GM19099 (cell line): ENCODE measurements around the gene IFITM1.

Experiments
- POLR2A ChIP-seq: IDR thresholded peaks from 3 replicates; pipeline ENCODE4 v1.6.1; 2011; ENCODE audit warnings: low read depth; ENCODE audit not compliant: insufficient read length; ENCODE audit errors: extremely low read depth

IFITM1 gene

DNA sequence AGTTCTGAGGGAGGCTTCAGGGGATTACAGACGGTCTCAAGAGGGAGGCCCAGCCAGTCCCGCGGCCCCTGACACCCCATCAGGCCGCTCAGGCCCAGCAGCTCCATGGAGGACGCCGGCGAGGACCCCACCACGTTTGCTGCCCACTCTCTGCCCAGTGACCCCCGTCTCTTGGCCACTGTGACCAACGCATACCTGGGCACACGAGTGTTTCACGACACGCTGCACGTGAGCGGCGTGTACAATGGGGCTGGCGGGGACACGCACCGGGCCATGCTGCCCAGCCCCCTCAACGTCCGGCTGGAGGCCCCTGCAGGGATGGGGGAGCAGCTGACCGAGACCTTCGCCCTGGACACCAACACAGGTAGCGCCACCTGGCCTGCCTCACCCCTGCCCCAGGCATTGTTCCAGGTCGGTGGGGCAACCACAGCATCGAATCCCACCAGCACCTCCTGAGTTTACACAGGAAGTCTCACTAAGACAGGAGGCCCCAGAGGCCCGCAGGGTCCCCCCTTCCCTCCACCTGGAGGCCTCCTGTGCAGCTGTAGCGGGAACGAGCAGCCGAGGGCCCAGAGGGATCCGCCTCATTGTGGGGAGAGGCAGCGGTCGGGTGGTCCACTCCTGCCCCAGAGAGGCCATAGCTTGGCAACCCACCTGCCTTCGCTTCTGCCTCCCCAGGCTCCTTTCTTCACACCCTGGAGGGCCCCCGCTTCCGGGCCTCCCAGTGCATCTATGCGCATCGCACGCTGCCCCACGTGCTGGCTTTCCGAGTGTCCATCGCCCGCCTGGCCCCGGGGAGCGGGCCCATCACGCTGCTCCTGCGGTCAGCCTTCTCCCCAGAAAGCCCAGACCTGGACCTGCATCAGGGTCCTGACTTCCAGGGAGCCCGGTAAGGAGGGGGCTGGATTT lies 23.9 kb upstream of the IFITM1 start:
- no peak for TF ChIP-seq POLR2A

GRCh38 chr11:290621-291231 lies 23.1 kb upstream of the IFITM1 start:
- no peak for TF ChIP-seq POLR2A

GRCh38 chr11:291281-292210 lies 22.3 kb upstream of the IFITM1 start:
- no peak for TF ChIP-seq POLR2A

DNA sequence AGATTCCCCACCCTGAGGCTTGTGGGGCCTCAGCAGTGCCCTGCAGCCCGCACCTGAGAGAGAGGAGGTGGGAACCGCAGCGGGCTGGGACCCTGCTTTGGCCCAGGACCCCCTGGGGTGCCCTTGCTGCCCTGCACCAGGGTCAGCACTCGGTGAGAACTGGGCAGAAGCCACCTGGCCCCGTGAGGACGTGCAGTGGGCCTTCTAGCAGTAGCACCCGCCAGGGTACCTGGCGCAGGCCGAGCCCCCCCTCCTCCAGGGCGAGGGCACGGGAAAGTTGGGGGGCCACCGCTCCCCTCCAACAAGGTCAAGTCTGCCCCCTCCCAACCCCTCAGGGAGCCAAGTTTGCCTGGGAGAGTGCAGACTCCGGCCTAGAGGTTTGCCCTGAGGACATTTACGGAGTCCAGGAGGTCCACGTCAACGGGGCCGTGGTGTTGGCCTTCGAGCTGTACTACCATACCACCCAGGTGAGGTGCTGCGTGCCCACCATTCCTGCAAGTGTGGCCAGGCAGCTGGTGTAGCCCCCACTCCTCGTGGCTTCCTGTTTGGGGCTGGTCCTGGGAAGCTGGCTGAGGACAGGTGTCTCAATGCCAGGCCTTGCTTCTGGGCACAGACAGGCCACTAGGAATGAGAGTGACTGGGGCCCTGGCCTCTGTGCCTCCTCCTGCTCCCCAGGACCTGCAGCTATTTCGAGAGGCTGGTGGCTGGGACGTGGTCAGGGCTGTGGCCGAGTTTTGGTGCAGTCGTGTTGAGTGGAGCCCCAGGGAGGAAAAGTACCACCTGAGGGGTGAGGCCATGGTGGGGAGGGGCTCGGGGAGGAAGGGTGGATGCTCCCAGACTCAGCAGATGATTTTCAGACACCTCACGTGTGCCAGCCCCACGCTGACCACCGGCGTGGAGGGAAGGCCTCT lies 21.4 kb upstream of the IFITM1 start:
- no peak for TF ChIP-seq POLR2A

DNA sequence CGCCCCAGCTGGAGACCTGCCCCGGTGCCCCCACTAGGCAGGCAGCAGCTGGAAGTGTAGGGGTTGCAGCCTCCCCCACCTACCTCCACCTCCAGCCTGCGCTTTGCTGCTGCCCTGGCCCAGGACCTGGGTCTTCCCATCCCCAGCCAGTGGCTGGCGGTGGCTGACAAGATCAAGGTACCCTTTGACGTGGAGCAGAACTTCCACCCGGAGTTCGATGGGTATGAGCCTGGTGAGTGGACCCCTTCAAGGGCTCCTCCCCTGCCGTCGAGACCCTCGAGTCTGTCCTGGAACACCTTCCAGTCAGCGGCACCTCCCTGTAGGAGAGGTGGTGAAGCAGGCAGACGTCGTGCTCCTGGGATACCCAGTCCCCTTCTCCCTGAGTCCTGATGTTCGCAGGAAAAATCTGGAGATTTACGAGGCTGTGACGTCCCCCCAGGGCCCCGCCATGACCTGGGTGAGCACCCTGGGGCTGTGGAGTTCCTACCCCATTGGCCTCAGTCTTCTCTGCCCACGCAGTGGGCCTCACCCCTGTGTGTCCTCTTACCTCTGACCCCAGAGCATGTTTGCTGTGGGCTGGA lies 20.5 kb upstream of the IFITM1 start:
- no peak for TF ChIP-seq POLR2A

DNA sequence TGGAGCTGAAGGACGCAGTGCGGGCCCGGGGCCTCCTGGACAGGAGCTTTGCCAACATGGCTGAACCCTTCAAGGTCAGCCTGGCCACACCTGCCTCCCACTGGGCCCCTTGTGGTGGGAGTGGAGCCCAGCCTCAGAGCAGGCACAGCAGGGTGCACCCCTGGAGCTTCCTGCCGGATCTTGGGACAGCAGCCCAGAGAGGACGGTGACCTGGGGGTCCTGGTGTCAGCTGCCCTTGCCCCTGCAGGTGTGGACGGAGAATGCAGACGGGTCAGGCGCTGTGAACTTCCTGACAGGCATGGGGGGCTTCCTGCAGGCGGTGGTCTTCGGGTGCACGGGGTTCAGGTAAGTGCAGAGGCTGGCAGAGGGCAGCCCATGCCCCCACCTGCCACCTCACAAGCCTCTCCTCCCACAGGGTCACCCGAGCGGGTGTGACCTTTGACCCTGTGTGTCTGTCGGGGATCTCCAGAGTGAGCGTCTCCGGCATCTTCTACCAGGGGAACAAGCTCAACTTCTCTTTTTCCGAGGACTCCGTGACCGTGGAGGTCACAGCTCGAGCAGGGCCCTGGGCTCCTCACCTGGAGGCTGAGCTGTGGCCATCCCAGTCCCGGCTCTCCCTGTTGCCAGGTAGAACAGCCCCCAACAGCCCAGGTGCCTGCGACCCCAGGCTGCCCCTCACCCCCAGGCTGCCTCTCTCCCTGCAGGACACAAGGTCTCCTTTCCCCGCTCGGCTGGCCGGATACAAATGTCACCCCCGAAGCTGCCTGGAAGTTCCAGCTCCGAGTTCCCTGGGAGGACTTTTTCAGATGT lies 19.8 kb upstream of the IFITM1 start:
- TF ChIP-seq POLR2A = no peak

- no peak for TF ChIP-seq POLR2A
These were observed 19.1 kb upstream of the IFITM1 start for GRCh38 chr11:294780-295179.

- no peak for TF ChIP-seq POLR2A
These were observed 18.3 kb upstream of the IFITM1 start for GRCh38 chr11:295351-296170.

DNA sequence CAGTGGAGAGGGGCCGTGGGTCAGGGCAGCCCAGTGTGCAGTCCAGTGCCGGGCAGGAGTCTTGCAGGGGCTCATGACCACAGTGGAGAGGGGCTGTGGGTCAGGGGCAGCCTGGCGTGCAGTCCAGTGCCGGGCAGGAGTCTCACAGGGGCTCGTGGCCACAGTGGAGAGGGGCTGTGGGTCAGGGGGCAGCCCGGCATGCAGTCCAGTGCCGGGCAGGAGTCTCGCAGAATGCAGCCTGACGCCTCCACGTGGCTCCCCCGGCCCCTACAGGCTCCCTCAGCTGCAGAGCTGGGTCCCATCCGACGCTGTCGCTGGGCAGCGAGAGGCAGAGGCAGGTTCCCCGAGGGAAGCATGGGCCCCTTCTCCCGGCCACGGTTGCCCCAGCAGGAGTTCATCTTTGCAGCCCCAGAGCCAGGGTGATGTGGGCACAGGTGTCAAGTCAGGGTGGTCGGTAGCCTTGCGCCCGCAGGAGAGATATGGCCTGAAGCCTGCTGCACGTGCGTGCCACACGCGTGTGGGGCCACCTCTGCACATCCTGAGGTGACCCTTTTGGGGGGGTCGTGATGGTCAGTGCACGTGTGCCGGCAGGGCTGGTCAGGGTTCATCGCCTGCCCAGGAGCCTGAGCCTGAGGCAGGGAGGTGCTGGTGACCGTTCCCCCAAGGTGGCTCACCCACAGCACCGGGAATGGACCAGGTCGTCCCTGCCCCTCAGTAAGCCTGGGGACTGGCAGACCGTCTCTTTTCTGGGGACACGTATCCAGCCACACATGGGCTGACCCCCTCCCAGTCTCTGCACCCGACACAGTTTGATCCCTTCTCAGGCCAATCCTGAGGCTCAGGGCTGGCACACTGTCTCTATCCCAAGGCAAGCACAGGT lies 17.4 kb upstream of the IFITM1 start:
- no peak for TF ChIP-seq POLR2A

DNA sequence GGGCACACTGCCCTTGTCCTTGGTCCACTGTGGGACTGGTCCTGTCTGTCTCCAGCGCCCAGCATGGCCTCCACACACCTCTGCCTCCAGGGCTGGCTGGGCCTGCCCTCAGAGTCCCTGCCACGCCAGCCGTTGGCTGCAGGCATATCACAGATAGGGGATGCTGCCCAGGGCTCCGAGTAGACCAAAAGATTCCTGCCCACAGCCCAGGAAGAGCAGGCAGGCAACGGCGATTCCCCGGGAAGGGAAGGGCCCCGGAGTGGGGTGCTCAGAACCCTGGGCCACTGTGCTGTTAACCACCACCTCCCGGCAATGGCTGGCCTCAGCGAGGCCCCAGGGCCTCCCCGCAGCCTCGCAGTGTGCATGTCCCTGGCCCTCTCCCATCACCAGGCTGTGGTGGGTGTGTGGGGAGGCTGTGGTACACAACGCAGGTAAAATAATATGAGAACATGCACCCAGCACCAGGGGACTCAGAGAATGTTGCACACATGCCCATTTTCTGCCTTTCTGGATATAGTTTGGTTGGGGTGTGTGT lies 16.7 kb upstream of the IFITM1 start:
- no peak for TF ChIP-seq POLR2A
